HEK293 (cell line): ENCODE results near the gene MRPL45.
A peak's percentile ranks its signal among the peaks of the same experiment; 100 is the strongest.
"Not testable (repeated sequence)": the region's sequence is repeated elsewhere in the genome, so short reads cannot be mapped to it uniquely, and the experiment has no call there.

Source experiments
- CTCF ChIA-PET: fragments of 350-600 bp; formaldehyde crosslinking; extraction: SDS; loops from one replicate; lab custom pipeline; 2021; ENCODE audit warnings: antibody characterized with exemption; lab: Yijun Ruan, JAX
- POLR2A ChIA-PET: fragments of 300-600 bp; formaldehyde crosslinking; extraction: SDS; loops from one replicate; lab custom pipeline; 2020; ENCODE audit warnings: antibody characterized with exemption, inconsistent platforms; lab: Yijun Ruan, JAX
- H3K27ac ChIP-seq: fragments of 200-500 bp; sonication (Bioruptor generic); 2 replicates; pipeline ENCODE4 v1.5.1; 2014; ENCODE audit warnings: low read depth, low read length, control low read depth, inconsistent platforms; ENCODE audit errors: extremely low read depth
- H3K36me3 ChIP-seq, 2 experiments: fragments of 200-500 bp in 1 of 2; sonication (Bioruptor generic) in 1 of 2; 1 replicate in 1 of 2; 2 replicates in 1 of 2; pipeline ENCODE4 v1.5.1; 2014 to 2017; ENCODE audit warnings: inconsistent platforms in 2 of 2, low read length in 2 of 2; ENCODE audit not compliant: control insufficient read depth in 2 of 2, insufficient read depth in 1 of 2
- H3K4me1 ChIP-seq: fragments of 200-500 bp; sonication (Bioruptor generic); 2 replicates; pipeline ENCODE4 v1.5.1; 2014; ENCODE audit warnings: mild to moderate bottlenecking, low read length, inconsistent platforms; ENCODE audit not compliant: control insufficient read depth, insufficient read depth
- H3K4me3 ChIP-seq: 2 replicates; pipeline ENCODE4 v1.5.1; 2011; ENCODE audit warnings: low read depth, mild to moderate bottlenecking, control low read depth, low read length, moderate library complexity
- H3K9me3 ChIP-seq: fragments of 200-500 bp; sonication (Bioruptor generic); 2 replicates; pipeline ENCODE4 v1.5.1; 2014; ENCODE audit warnings: low read depth, low read length, inconsistent platforms; ENCODE audit not compliant: control insufficient read depth, insufficient read depth
- CTCF ChIP-seq: fragments of 450-650 bp; formaldehyde crosslinking; IDR thresholded peaks from 2 replicates; pipeline ENCODE4 v1.5.1; 2016; ENCODE audit warnings: missing biosample characterization, missing genetic modification characterization
- ZFHX2 ChIP-seq: fragments of 450-650 bp; formaldehyde crosslinking; conservative IDR thresholded peaks from 2 replicates; pipeline ENCODE4 v1.5.1; 2016; ENCODE audit warnings: missing biosample characterization, missing genetic modification characterization
- ZNF10 ChIP-seq: fragments of 450-650 bp; formaldehyde crosslinking; IDR thresholded peaks from 2 replicates; pipeline ENCODE4 v1.5.1; 2017; ENCODE audit warnings: missing biosample characterization, missing genetic modification characterization
- ZNF138 ChIP-seq: fragments of 450-650 bp; formaldehyde crosslinking; IDR thresholded peaks from 2 replicates; pipeline ENCODE4 v1.5.1; 2016; ENCODE audit warnings: missing biosample characterization, missing genetic modification characterization, borderline replicate concordance
- ZNF23 ChIP-seq: fragments of 450-650 bp; formaldehyde crosslinking; IDR thresholded peaks from 2 replicates; pipeline ENCODE4 v1.5.1; 2016; ENCODE audit warnings: missing biosample characterization, missing genetic modification characterization, borderline replicate concordance
- ZNF26 ChIP-seq: fragments of 450-650 bp; formaldehyde crosslinking; IDR thresholded peaks from 2 replicates; pipeline ENCODE4 v1.5.1; 2016; ENCODE audit warnings: missing biosample characterization, missing genetic modification characterization
- ZNF335 ChIP-seq: fragments of 450-650 bp; formaldehyde crosslinking; conservative IDR thresholded peaks from 2 replicates; pipeline ENCODE4 v1.5.1; 2016; ENCODE audit warnings: missing biosample characterization, missing genetic modification characterization
- ZNF529 ChIP-seq: fragments of 450-650 bp; formaldehyde crosslinking; IDR thresholded peaks from 2 replicates; pipeline ENCODE4 v1.5.1; 2017; ENCODE audit warnings: missing genetic modification characterization, missing biosample characterization; ENCODE audit not compliant: insufficient replicate concordance
- ZNF558 ChIP-seq: fragments of 450-650 bp; formaldehyde crosslinking; IDR thresholded peaks from 2 replicates; pipeline ENCODE4 v1.5.1; 2016; ENCODE audit warnings: missing biosample characterization, missing genetic modification characterization
- ZNF585B ChIP-seq: fragments of 450-650 bp; formaldehyde crosslinking; IDR thresholded peaks from 2 replicates; pipeline ENCODE4 v1.5.1; 2016; ENCODE audit warnings: missing biosample characterization, missing genetic modification characterization
- ZNF654 ChIP-seq: fragments of 450-650 bp; formaldehyde crosslinking; IDR thresholded peaks from 2 replicates; pipeline ENCODE4 v1.5.1; 2016; ENCODE audit warnings: low read depth, missing biosample characterization, missing genetic modification characterization
- ZNF843 ChIP-seq: fragments of 450-650 bp; formaldehyde crosslinking; IDR thresholded peaks from 2 replicates; pipeline ENCODE4 v1.5.1; 2016; ENCODE audit warnings: missing biosample characterization, missing genetic modification characterization
- TF ChIP-seq, protein P1 (sequence below): fragments of 450-650 bp; formaldehyde crosslinking; IDR thresholded peaks from 2 replicates; pipeline ENCODE4 v1.5.1; 2016; ENCODE audit warnings: missing biosample characterization, missing genetic modification characterization
- TF ChIP-seq, protein P2 (sequence below): fragments of 450-650 bp; IDR thresholded peaks from 2 replicates; pipeline ENCODE4 v1.5.1; 2018; ENCODE audit warnings: missing biosample characterization, mild to moderate bottlenecking, missing genetic modification characterization

Gene MRPL45

GRCh38 chr17:38288217-38288827 is 8.6 kb upstream of the MRPL45 start:
- POLR2A ChIA-PET, H3K4me3 ChIP-seq, H3K9me3 ChIP-seq, H3K4me1 ChIP-seq, H3K27ac ChIP-seq, H3K36me3 ChIP-seq: not testable (repeated sequence)
- 0 out of 2 replicates have a peak, but pooled peaks have one; percentile 12 for TF ChIP-seq CTCF
- TF ChIP-seq ZNF654 (tag by site-specific recombination): peak; percentile 47
- CTCF ChIA-PET: interaction anchor here (0.7 kb wide), 1 partner anchor 620 kb away, joined by 3 read pairs; no protein-coding TSS in a partner anchor

- CTCF ChIA-PET, H3K36me3 ChIP-seq, H3K4me3 ChIP-seq, H3K9me3 ChIP-seq, H3K4me1 ChIP-seq, H3K27ac ChIP-seq, POLR2A ChIA-PET: not testable (repeated sequence)
These were observed 7.2 kb upstream of the MRPL45 start for GRCh38 chr17:38289760-38290159.

GRCh38 chr17:38295602-38296365 is 1.2 kb upstream of the MRPL45 start:
- H3K27ac ChIP-seq, H3K4me1 ChIP-seq, CTCF ChIA-PET, H3K36me3 ChIP-seq, POLR2A ChIA-PET, H3K9me3 ChIP-seq, H3K4me3 ChIP-seq: not testable (repeated sequence)

- Histone ChIP-seq H3K9me3 (no peaks in the 10 kb centered on the region), H3K4me1 (no peaks in the 10 kb centered on the region), H3K36me3 (peaks cover 34 to 52% of the 10 kb centered on the region in 2 experiments; a peak in 2 of 3 replicates), H3K4me3 (no peak overlapping the region), H3K27ac (no peak overlapping the region)
- TF ChIP-seq ZNF23: no peak
- no peak for TF ChIP-seq ZNF529 (tag by site-specific recombination)
- TF ChIP-seq ZNF558: peak; percentile 98
- ChIA-PET POLR2A (interaction anchor here (0.6 to 1.2 kb wide), 3 partner anchors 10 to 325 kb away, joined by 3 to 5 read pairs (median 3); no protein-coding TSS in a partner anchor), CTCF (interaction anchor here (1.0 to 2.0 kb wide), 2 partner anchors 10 to 99 kb away, joined by 5 to 7 read pairs; no protein-coding TSS in a partner anchor)
These were observed 18.5 kb downstream of the MRPL45 start for GRCh38 chr17:38315497-38315896.

DNA sequence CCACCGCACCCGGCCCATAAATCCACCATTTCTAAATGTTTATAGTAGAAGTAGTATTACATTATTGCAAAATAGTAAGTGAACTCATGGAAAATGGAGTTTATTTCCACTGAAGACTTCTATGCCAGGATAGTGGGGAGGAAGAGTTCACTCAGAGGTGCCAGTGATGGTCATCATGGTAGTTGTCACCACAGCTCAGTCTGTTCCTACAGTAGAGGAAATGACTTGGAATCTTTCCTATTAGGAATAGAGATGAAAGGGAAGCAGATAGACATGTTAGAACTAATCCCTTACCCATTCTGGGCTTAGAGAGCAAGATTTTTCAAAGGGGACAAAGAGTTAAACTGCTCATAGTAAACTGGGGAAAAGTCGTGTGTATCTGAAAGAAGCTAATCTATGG is 20.1 kb downstream of the MRPL45 start:
- peaks cover 41 to 56% of the 10 kb centered on the region in 2 experiments; a peak in 2 of 3 replicates for H3K36me3 ChIP-seq
- H3K4me1 ChIP-seq: no peaks in the 10 kb centered on the region
- POLR2A ChIA-PET: interaction anchor here (0.8 kb wide), 1 partner anchor 9 kb away, joined by 4 read pairs; no protein-coding TSS in a partner anchor
- H3K4me3 ChIP-seq: no peak overlapping the region
- no peak overlapping the region for H3K27ac ChIP-seq
- CTCF ChIA-PET: interaction anchor here (0.8 to 1.5 kb wide), 5 partner anchors 16 to 32 kb away, joined by 3 to 5 read pairs (median 4); no protein-coding TSS in a partner anchor
- no peaks in the 10 kb centered on the region for H3K9me3 ChIP-seq
- TF ChIP-seq ZNF138 (tag by site-specific recombination) (no peak), ZNF26 (tag by site-specific recombination) (no peak), ZNF843 (tag by site-specific recombination) (no peak), ZNF585B (tag by site-specific recombination) (no peak), ZFHX2 (no peak), ZNF10 (tag by site-specific recombination) (no peak), ZNF335 (tag by site-specific recombination) (no peak)
- TF ChIP-seq, protein P1, sequence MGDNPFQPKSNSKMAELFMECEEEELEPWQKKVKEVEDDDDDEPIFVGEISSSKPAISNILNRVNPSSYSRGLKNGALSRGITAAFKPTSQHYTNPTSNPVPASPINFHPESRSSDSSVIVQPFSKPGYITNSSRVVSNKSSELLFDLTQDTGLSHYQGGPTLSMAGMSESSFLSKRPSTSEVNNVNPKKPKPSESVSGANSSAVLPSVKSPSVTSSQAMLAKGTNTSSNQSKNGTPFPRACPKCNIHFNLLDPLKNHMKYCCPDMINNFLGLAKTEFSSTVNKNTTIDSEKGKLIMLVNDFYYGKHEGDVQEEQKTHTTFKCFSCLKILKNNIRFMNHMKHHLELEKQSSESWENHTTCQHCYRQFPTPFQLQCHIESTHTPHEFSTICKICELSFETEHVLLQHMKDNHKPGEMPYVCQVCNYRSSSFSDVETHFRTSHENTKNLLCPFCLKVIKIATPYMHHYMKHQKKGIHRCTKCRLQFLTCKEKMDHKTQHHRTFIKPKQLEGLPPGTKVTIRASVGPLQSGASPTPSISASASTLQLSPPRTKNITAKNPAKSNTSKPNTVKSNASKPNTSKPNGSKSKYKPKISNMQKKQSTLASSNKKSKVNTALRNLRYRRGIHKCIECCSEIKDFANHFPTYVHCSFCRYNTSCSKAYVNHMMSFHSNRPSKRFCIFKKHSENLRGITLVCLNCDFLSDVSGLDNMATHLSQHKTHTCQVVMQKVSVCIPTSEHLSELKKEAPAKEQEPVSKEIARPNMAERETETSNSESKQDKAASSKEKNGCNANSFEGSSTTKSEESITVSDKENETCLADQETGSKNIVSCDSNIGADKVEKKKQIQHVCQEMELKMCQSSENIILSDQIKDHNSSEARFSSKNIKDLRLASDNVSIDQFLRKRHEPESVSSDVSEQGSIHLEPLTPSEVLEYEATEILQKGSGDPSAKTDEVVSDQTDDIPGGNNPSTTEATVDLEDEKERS: no peak
- TF ChIP-seq, protein P2, sequence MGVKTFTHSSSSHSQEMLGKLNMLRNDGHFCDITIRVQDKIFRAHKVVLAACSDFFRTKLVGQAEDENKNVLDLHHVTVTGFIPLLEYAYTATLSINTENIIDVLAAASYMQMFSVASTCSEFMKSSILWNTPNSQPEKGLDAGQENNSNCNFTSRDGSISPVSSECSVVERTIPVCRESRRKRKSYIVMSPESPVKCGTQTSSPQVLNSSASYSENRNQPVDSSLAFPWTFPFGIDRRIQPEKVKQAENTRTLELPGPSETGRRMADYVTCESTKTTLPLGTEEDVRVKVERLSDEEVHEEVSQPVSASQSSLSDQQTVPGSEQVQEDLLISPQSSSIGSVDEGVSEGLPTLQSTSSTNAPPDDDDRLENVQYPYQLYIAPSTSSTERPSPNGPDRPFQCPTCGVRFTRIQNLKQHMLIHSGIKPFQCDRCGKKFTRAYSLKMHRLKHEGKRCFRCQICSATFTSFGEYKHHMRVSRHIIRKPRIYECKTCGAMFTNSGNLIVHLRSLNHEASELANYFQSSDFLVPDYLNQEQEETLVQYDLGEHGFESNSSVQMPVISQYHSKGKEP (tag by site-specific recombination): no peak
